SK-N-SH treated with all-trans-retinoic acid at 6 μM for 48 hours (cell line): ENCODE measurements around the gene MAML2.

Experiments
- ATAC-seq: fragments of 200-7000 bp; cut with Tn5 transposase; 3 replicates; pipeline ENCODE4 v1.9.1; 2020; ENCODE audit warnings: mild to moderate bottlenecking, moderate library complexity
- ARNTL ChIP-seq: fragments of 450-650 bp; formaldehyde crosslinking; IDR thresholded peaks from 2 replicates; pipeline ENCODE4 v1.5.0; 2020; ENCODE audit warnings: low read depth, mild to moderate bottlenecking, moderate library complexity, borderline replicate concordance
- CREB5 ChIP-seq: fragments of 250-450 bp; sonication (Bioruptor Pico); IDR thresholded peaks from 2 replicates; pipeline ENCODE4 v1.5.1; 2020; ENCODE audit warnings: low read depth, mild to moderate bottlenecking, moderate library complexity
- CSDC2 ChIP-seq: fragments of 250-450 bp; sonication (Bioruptor Pico); IDR thresholded peaks from 2 replicates; pipeline ENCODE4 v1.5.0; 2020; ENCODE audit warnings: mild to moderate bottlenecking, moderate library complexity
- ESRRG ChIP-seq: fragments of 250-450 bp; sonication (Bioruptor Pico); IDR thresholded peaks from 2 replicates; pipeline ENCODE4 v1.6.1; 2021; ENCODE audit warnings: mild to moderate bottlenecking
- GLIS3 ChIP-seq: fragments of 250-450 bp; sonication (Bioruptor Pico); IDR thresholded peaks from 2 replicates; pipeline ENCODE4 v1.5.0; 2020; ENCODE audit warnings: mild to moderate bottlenecking, moderate library complexity
- ISL1 ChIP-seq: fragments of 250-450 bp; sonication (Bioruptor Pico); IDR thresholded peaks from 2 replicates; pipeline ENCODE4 v2.1.2; 2022; ENCODE audit warnings: mild to moderate bottlenecking, moderate library complexity
- PPARA ChIP-seq: fragments of 250-450 bp; sonication (Bioruptor Pico); IDR thresholded peaks from 2 replicates; pipeline ENCODE4 v1.5.0; 2020; ENCODE audit warnings: mild to moderate bottlenecking, borderline replicate concordance
- SNAI2 ChIP-seq: fragments of 250-450 bp; sonication (Bioruptor Pico); IDR thresholded peaks from 2 replicates; pipeline ENCODE4 v1.5.0; 2020; ENCODE audit warnings: mild to moderate bottlenecking, moderate library complexity
- TOX ChIP-seq: fragments of 250-450 bp; sonication (Bioruptor Pico); IDR thresholded peaks from 2 replicates; pipeline ENCODE4 v1.8.0; 2021; ENCODE audit warnings: mild to moderate bottlenecking, moderate library complexity, borderline replicate concordance
- TSHZ2 ChIP-seq: fragments of 250-450 bp; sonication (Bioruptor Pico); IDR thresholded peaks from 2 replicates; pipeline ENCODE4 v1.5.0; 2020; ENCODE audit warnings: mild to moderate bottlenecking, moderate library complexity
- ZFP30 ChIP-seq: fragments of 450-650 bp; formaldehyde crosslinking; IDR thresholded peaks from 2 replicates; pipeline ENCODE4 v1.5.0; 2022; ENCODE audit warnings: mild to moderate bottlenecking, moderate library complexity
- ZNF70 ChIP-seq: fragments of 450-650 bp; formaldehyde crosslinking; IDR thresholded peaks from 2 replicates; pipeline ENCODE4 v1.5.0; 2020; ENCODE audit warnings: mild to moderate bottlenecking, moderate library complexity
- ZNF8 ChIP-seq: fragments of 450-650 bp; formaldehyde crosslinking; IDR thresholded peaks from 2 replicates; pipeline ENCODE4 v1.5.0; 2020; ENCODE audit warnings: mild to moderate bottlenecking, moderate library complexity
- TF ChIP-seq, protein P1 (sequence below): fragments of 250-450 bp; sonication (Bioruptor Pico); IDR thresholded peaks from 2 replicates; pipeline ENCODE4 v1.8.0; 2020; ENCODE audit warnings: mild to moderate bottlenecking, moderate library complexity, borderline replicate concordance
- TF ChIP-seq, protein P2 (sequence below): fragments of 250-450 bp; sonication (Bioruptor Pico); IDR thresholded peaks from 2 replicates; pipeline ENCODE4 v1.8.0; 2021; ENCODE audit warnings: low read depth, mild to moderate bottlenecking, moderate library complexity, borderline replicate concordance

MAML2 gene

DNA sequence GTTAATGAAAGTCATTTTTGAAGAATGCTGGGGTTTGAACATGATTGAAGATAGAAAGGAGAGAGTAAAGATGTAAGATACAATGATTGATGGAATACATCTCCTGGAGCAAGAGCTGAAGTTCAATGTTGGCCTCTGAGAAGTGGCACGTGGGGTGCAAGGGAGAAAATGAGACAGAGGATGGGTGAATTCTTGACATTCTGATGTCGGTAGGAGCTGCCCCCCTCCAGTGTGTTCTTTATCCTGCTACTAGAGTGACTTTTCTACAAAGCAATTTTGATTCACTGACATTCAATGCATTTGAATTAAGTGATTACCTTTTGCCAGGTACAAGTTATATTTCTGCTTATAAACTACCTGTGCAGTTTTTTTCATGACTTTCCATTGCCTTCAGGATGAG is 260.1 kb downstream of the MAML2 start (continued):
- TF ChIP-seq TSHZ2 (CRISPR knock-in tag) = no peak

DNA sequence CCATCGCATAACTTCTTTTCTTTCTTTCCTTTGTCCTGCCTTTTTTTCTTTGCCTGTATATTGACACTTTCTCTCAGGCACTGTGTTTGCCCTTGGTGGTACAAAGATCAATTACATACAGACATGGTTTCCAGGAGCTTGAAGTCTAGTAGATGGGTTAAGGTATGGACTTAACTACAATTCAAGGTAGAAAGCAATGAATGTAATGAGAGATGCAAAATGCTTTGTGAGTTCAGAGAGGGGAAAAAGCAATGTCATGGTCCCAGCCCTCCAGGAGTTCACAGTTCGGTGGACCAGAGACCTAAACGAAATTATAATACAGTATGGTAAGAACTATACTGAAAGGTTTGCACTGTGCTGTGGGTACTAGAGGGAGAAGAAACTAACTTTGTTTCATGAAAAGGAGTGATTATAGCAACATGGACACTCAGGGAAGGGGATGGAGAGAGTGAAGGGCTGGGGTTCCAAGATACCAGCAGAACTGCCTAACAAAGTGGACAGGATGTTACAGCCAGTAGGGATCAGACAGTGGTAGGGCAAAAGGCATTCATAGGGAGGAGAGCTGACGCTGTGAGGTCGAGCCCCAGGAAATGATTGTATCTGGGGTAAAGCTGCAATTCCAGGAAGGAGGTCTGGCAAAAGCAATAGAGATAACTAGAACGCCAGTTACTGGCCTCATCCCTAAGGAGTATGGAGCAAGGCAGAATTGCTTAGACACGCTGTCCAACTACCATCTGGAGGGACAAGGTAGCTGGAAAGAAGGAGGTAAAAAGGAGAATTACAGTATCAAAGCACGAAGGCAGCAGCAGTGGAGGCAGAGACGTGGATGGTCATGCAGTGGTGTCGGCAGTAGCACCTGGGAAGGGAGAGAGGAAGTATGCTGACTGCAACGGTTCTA is 260.7 kb downstream of the MAML2 start:
- TF ChIP-seq ZNF70 (no peak), TOX (CRISPR knock-in tag) (no peak), ZFP30 (CRISPR knock-in tag) (no peak), ARNTL (CRISPR knock-in tag) (no peak), TSHZ2 (CRISPR knock-in tag) (no peak), CSDC2 (CRISPR knock-in tag) (no peak), ESRRG (CRISPR knock-in tag) (no peak)
- peak; percentile 30; the same call in 2 of the 3 replicates for ATAC-seq

DNA sequence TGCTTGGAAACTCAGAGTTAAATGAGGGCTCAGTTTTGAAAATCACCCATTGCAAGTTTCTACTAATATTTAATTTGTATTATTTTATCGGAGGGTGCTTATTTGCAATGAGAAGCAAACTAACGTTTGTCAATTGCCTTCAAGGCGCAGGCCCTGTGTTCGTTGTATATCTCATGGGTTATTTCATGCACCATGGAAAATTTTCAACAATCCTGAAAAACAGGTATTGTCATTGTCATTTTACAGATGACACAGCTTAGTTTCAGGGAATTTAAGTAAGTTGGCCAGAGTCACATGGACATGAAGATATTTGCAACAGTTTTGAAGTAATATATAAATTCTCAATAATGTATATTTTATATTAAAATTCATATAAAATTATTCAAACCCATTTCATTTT is 261.4 kb downstream of the MAML2 start:
- ATAC-seq = no peak
- TF ChIP-seq CREB5 (CRISPR knock-in tag) (no peak), PPARA (CRISPR knock-in tag) (no peak), CSDC2 (CRISPR knock-in tag) (no peak), GLIS3 (CRISPR knock-in tag) (no peak), SNAI2 (CRISPR knock-in tag) (no peak), ISL1 (no peak)
- TF ChIP-seq, protein P1, sequence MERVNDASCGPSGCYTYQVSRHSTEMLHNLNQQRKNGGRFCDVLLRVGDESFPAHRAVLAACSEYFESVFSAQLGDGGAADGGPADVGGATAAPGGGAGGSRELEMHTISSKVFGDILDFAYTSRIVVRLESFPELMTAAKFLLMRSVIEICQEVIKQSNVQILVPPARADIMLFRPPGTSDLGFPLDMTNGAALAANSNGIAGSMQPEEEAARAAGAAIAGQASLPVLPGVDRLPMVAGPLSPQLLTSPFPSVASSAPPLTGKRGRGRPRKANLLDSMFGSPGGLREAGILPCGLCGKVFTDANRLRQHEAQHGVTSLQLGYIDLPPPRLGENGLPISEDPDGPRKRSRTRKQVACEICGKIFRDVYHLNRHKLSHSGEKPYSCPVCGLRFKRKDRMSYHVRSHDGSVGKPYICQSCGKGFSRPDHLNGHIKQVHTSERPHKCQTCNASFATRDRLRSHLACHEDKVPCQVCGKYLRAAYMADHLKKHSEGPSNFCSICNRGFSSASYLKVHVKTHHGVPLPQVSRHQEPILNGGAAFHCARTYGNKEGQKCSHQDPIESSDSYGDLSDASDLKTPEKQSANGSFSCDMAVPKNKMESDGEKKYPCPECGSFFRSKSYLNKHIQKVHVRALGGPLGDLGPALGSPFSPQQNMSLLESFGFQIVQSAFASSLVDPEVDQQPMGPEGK (CRISPR knock-in tag) = no peak
- TF ChIP-seq, protein P2, sequence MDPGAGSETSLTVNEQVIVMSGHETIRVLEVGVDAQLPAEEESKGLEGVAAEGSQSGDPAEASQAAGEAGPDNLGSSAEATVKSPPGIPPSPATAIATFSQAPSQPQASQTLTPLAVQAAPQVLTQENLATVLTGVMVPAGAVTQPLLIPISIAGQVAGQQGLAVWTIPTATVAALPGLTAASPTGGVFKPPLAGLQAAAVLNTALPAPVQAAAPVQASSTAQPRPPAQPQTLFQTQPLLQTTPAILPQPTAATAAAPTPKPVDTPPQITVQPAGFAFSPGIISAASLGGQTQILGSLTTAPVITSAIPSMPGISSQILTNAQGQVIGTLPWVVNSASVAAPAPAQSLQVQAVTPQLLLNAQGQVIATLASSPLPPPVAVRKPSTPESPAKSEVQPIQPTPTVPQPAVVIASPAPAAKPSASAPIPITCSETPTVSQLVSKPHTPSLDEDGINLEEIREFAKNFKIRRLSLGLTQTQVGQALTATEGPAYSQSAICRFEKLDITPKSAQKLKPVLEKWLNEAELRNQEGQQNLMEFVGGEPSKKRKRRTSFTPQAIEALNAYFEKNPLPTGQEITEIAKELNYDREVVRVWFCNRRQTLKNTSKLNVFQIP = no peak

GRCh38 chr11:96079691-96080090 is 263.3 kb downstream of the MAML2 start:
- no peak for ATAC-seq

More at GRCh38 chr11:96079691-96080090, 263.3 kb downstream of the MAML2 start:
- no peak for TF ChIP-seq ZNF8 (CRISPR knock-in tag)
- TF ChIP-seq TSHZ2 (CRISPR knock-in tag) = no peak
- TF ChIP-seq CREB5 (CRISPR knock-in tag) = no peak
- no peak for TF ChIP-seq ISL1
- TF ChIP-seq ZNF70 = no peak
